ENCODE data around the gene ZNF438. TPM values are rescaled to one million over a fixed set of nuclear protein-coding genes. Genes with fewer than 3 reads are reported as not detected.

Gene ZNF438
- total and polyA plus RNA-seq, 2 of the 4 experiments (the other 2 are of a cell fraction), result 1.8 to 2.9 TPM

DNA sequence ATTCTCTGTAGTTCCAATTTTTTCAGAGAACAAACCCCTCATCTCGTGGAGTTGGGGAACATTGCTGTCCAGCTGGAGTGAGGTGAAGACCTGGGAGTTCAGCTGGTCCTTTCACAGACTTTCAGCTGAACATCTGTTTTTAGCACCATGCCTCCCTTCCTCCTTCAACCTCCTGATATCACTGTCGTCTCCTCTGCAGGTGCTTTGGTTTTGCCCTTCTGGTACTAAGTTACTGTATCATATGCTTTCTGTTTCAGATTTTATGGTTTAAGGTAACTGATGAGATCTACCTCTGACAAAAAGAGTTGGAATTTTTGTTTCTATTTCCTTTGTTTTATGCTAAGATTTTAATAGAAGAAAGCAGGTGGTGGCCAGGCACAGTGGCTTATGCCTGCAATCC lies 102.9 kb downstream of the ZNF438 start:
- no peak overlapping the region for H3K23ac ChIP-seq (ENCODE audit: low read depth, low read length)
- peaks cover 5% of the 10 kb centered on the region; the same call in 1 of the 2 replicates for H3K36me3 ChIP-seq (ENCODE audit: control insufficient read depth, insufficient read depth, low read length)
- DNase-seq, result no peak
- H3K4me2 ChIP-seq (ENCODE audit: low read depth, low read length), result no peak overlapping the region
- peaks cover 4% of the 10 kb centered on the region; the same call in 1 of the 2 replicates for H3K9me3 ChIP-seq (ENCODE audit: control insufficient read depth, insufficient read depth, low read length)
- H4K20me1 ChIP-seq (ENCODE audit: insufficient read depth, low read length), result no peaks in the 10 kb centered on the region
- no peak overlapping the region for H3K4me3 ChIP-seq (ENCODE audit: insufficient read depth, low read depth, low read length)
- no peak overlapping the region for H2BK120ac ChIP-seq (ENCODE audit: low read depth, low read length)
- no peak overlapping the region for H3K14ac ChIP-seq (replicated peaks; ENCODE audit: low read depth, low read length)
- ChIA-PET POLR2A (ENCODE audit: unreplicated experiment) (no interaction called here), CTCF (no interaction called here)
- H2AK9ac ChIP-seq (replicated peaks; ENCODE audit: low read depth, low read length, poor library complexity), result no peak overlapping the region
- TF ChIP-seq MAFK (IDR thresholded peaks at IDR 0.05; ENCODE audit: low read depth, low read length), result no peak
- TF ChIP-seq, protein P1, sequence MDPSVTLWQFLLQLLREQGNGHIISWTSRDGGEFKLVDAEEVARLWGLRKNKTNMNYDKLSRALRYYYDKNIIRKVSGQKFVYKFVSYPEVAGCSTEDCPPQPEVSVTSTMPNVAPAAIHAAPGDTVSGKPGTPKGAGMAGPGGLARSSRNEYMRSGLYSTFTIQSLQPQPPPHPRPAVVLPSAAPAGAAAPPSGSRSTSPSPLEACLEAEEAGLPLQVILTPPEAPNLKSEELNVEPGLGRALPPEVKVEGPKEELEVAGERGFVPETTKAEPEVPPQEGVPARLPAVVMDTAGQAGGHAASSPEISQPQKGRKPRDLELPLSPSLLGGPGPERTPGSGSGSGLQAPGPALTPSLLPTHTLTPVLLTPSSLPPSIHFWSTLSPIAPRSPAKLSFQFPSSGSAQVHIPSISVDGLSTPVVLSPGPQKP (IDR thresholded peaks at IDR 0.05; ENCODE audit: borderline replicate concordance, low read depth, low read length), result no peak
- no peak for TF ChIP-seq SMC3 (IDR thresholded peaks at IDR 0.05; ENCODE audit: low read depth, low read length)
- TF ChIP-seq RCOR1 (IDR thresholded peaks at IDR 0.05; ENCODE audit: insufficient replicate concordance, low read length), result no peak
- no peak for TF ChIP-seq RAD21 (IDR thresholded peaks at IDR 0.05; ENCODE audit: low read length)
- TF ChIP-seq FOS (IDR thresholded peaks at IDR 0.05; ENCODE audit: low read depth, low read length), result no peak
- TF ChIP-seq CHD1 (IDR thresholded peaks at IDR 0.05; ENCODE audit: low read depth, low read length), result no peak
- WGBS, 2 experiments (ENCODE audit: extremely low coverage in 2 of 2, insufficient read length in 1 of 2), result no CpG with 5 or more reads among the region's 2 CpGs
- H2AK5ac ChIP-seq (ENCODE audit: low read depth, low read length), result no peak overlapping the region
- dilution Hi-C loops (cut with HindIII; ENCODE audit: low sequenced_read_pairs, unreplicated experiment) (no loop called here), intact Hi-C loops (cut with micrococcal nuclease) (no loop called here), in situ Hi-C loops (cut with MboI; ENCODE audit: low sequenced_read_pairs) (no loop called here)
- no TSS peak for BruUV-seq (replicated peaks)
- no peak overlapping the region for H3K27ac ChIP-seq (ENCODE audit: insufficient read depth, low read length)
- no peak overlapping the region for H3K4ac ChIP-seq (ENCODE audit: low read depth, low read length)
- no peak overlapping the region for H2BK5ac ChIP-seq (ENCODE audit: low read depth, low read length, poor library complexity, severe bottlenecking)
- H3K18ac ChIP-seq (ENCODE audit: low read depth, low read length), result no peak overlapping the region
- ATAC-seq (ENCODE audit: low read depth), result no peak
- H4K91ac ChIP-seq (ENCODE audit: insufficient read depth, low read depth, low read length), result no peak overlapping the region
- no peak overlapping the region for H3K9ac ChIP-seq (ENCODE audit: low read depth, low read length)
- no peaks in the 10 kb centered on the region for H3K27me3 ChIP-seq (ENCODE audit: control insufficient read depth, insufficient read depth, low read length)
- no peak overlapping the region for H3K56ac ChIP-seq (ENCODE audit: extremely low read depth, insufficient read depth, low read length)
- H2BK15ac ChIP-seq (ENCODE audit: low read depth, low read length), result no peak overlapping the region
- no peak overlapping the region for H4K8ac ChIP-seq (ENCODE audit: low read depth in 2 of 2, low read length in 2 of 2)
- H3K79me1 ChIP-seq (ENCODE audit: low read depth in 1 of 2, low read length in 2 of 2), result no peaks in the 10 kb centered on the region
- H3K9me1 ChIP-seq (ENCODE audit: insufficient read depth, low read length), result no peaks in the 10 kb centered on the region
- H4K5ac ChIP-seq (ENCODE audit: low read depth, low read length), result no peak overlapping the region
- H3K4me1 ChIP-seq (ENCODE audit: control insufficient read depth, insufficient read depth, low read length), result no peaks in the 10 kb centered on the region
- no peak overlapping the region for H2AFZ ChIP-seq (replicated peaks; ENCODE audit: low read length, poor library complexity)
- H2BK20ac ChIP-seq (ENCODE audit: low read depth, low read length), result no peak overlapping the region
